T-cell (primary cell): Measurements from ENCODE around the gene EDN1. TPM values are rescaled to one million over a fixed set of nuclear protein-coding genes. Genes with fewer than 3 reads are reported as not detected.
"Not testable (repeated sequence)": the region's sequence is repeated elsewhere in the genome, so short reads cannot be mapped to it uniquely, and the experiment has no call there.

Source experiments
- ATAC-seq, 4 experiments: fragments of 200-7000 bp in 3 of 4; fragments of 150-1000 bp in 1 of 4; cut with Tn5 transposase; replicated peaks in 1 of 4; 1 replicate in 3 of 4; 2 replicates in 1 of 4; pipeline ENCODE4 v1.10.0; 2021; ENCODE audit warnings: moderate library complexity in 3 of 4, mild to moderate bottlenecking in 2 of 4, moderate number of reproducible peaks in 1 of 4
- CTCF ChIA-PET, 2 donors: fragments of 300-600 bp; sonication (Branson Sonifier 250); formaldehyde crosslinking; loops; one replicate each; lab custom pipeline; 2022; ENCODE audit warnings: antibody characterized with exemption in 2 of 2; lab: Charles Lee
- POLR2A ChIA-PET, 2 donors: fragments of 300-600 bp; sonication (Branson Sonifier 250); formaldehyde crosslinking; loops; one replicate each; lab custom pipeline; 2022; ENCODE audit warnings: antibody characterized with exemption in 2 of 2; lab: Charles Lee
- DNase-seq, 35 experiments: peaks; one replicate each; pipeline versions ENCODE4 v3.0.0 to v3.0.0-alpha.2; 2013 to 2023
- H3K27ac ChIP-seq: one replicate; pipeline ENCODE4 v1.5.1; 2013; ENCODE audit warnings: low read length
- H3K27me3 ChIP-seq, 2 experiments: replicated peaks in 1 of 2; 1 replicate in 1 of 2; 2 replicates in 1 of 2; pipeline versions ENCODE4 v1.6.1 to v1.7.0; 2013; ENCODE audit warnings: low read length in 1 of 2, mixed read lengths in 1 of 2; ENCODE audit not compliant: control insufficient read depth in 2 of 2, insufficient read depth in 2 of 2; ENCODE audit errors: extremely low read depth in 1 of 2
- H3K36me3 ChIP-seq, 2 donors: 1 replicate in 1 of 2; 2 replicates in 1 of 2; pipeline versions ENCODE4 v1.6.1 to v1.7.0; 2013; ENCODE audit warnings: low read length in 1 of 2; ENCODE audit not compliant: control insufficient read depth in 2 of 2, insufficient read depth in 1 of 2; ENCODE audit errors: extremely low read depth in 1 of 2
- H3K4me1 ChIP-seq, 2 experiments: 1 replicate in 1 of 2; 2 replicates in 1 of 2; pipeline versions ENCODE4 v1.6.1 to v1.7.0; 2013; ENCODE audit warnings: low read length in 2 of 2, mixed read lengths in 1 of 2; ENCODE audit not compliant: insufficient read depth in 2 of 2, control insufficient read depth in 1 of 2; ENCODE audit errors: extremely low read depth in 1 of 2
- H3K4me3 ChIP-seq, 2 donors: 1 replicate in 1 of 2; 2 replicates in 1 of 2; pipeline versions ENCODE4 v1.5.1 to v1.7.0; 2013; ENCODE audit warnings: mild to moderate bottlenecking in 2 of 2, low read length in 1 of 2, moderate library complexity in 1 of 2; ENCODE audit not compliant: control insufficient read depth in 1 of 2; ENCODE audit errors: extremely low read depth in 1 of 2
- H3K9me3 ChIP-seq: 2 replicates; pipeline ENCODE4 v1.7.0; 2013
- H3K27ac Mint-ChIP-seq, 2 donors: one replicate each; pipeline ENCODE4 v1.8.0; 2020 to 2021; ENCODE audit warnings: mild to moderate bottlenecking in 2 of 2, mixed read lengths in 2 of 2
- H3K27me3 Mint-ChIP-seq, 2 donors: one replicate each; pipeline ENCODE4 v1.8.0; 2021 to 2022; ENCODE audit warnings: mixed read lengths in 2 of 2
- H3K36me3 Mint-ChIP-seq: one replicate; pipeline ENCODE4 v1.8.0; 2021; ENCODE audit warnings: mixed read lengths
- H3K4me1 Mint-ChIP-seq, 3 donors: one replicate each; pipeline ENCODE4 v1.8.0; 2020 to 2022; ENCODE audit warnings: mixed read lengths in 3 of 3, mild to moderate bottlenecking in 1 of 3
- H3K4me3 Mint-ChIP-seq, 3 donors: one replicate each; pipeline ENCODE4 v1.8.0; 2020 to 2022; ENCODE audit warnings: mild to moderate bottlenecking in 3 of 3, mixed read lengths in 3 of 3, moderate library complexity in 3 of 3
- H3K9me3 Mint-ChIP-seq, 3 donors: one replicate each; pipeline ENCODE4 v1.8.0; 2020 to 2022; ENCODE audit warnings: mixed read lengths in 3 of 3
- WGBS: methylation state at CpG from one replicate; pipeline ENCODE4 v1.1.5; 2013; ENCODE audit warnings: missing lambda C conversion rate; ENCODE audit not compliant: insufficient coverage; 5-methylcytosine and 5-hydroxymethylcytosine counted together
- total RNA-seq, 35 experiments: library from RNA in 6 of 35; stranded (reverse) in 6 of 35; fragments of 120-200 nt in 1 of 35; gene quantifications; one replicate each; pipeline versions ENCODE4 v1.2.1 to v1.2.4 and lab custom pipeline; 2013 to 2026

Gene EDN1
- total RNA-seq, 5 donors from 2014 or later (not counting 1 experiment from before 2014, with no cell fraction given) = 0.44 to 1.2 (median 0.79) TPM

GRCh38 chr6:12331951-12332749, 42.0 kb downstream of the EDN1 start:
- no peak overlapping the region for H3K27ac Mint-ChIP-seq

DNA sequence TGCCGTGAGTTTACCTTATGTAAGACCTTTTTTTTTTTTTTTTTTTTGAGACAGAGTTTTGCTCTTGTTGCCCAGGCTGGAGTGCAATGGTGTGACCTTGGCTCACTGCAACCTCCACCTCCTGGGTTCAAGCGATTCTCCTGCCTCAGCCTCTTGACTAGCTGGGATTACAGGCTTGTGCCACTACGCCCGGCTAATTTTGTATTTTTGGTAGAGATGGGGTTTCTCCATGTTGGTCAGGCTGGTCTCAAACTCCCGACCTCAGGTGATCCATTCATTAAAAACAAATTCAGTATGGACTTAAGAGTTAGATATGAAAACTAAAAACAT, 42.6 kb downstream of the EDN1 start:
- H3K27ac Mint-ChIP-seq, CTCF ChIA-PET, H3K27me3 ChIP-seq, H3K4me3 Mint-ChIP-seq, H3K36me3 ChIP-seq, H3K4me1 ChIP-seq, H3K4me3 ChIP-seq, H3K27ac ChIP-seq, H3K36me3 Mint-ChIP-seq, H3K9me3 ChIP-seq, DNase-seq, POLR2A ChIA-PET, ATAC-seq, H3K4me1 Mint-ChIP-seq, H3K9me3 Mint-ChIP-seq: not testable (repeated sequence)
- WGBS = no CpG with 5 or more reads among the region's 5 CpGs
- peaks cover 1 to 10% of the 10 kb centered on the region in 2 donors for H3K27me3 Mint-ChIP-seq

More at GRCh38 chr6:12331951-12332749, 42.0 kb downstream of the EDN1 start:
- H3K27me3 ChIP-seq = no peaks in the 10 kb centered on the region
- Mint-ChIP-seq H3K4me1 (peaks cover 0 to 3% (median 3%) of the 10 kb centered on the region in 3 donors), H3K9me3 (no peaks in the 10 kb centered on the region), H3K4me3 (no peak overlapping the region), H3K27me3 (peaks cover 1 to 10% of the 10 kb centered on the region in 2 donors), H3K36me3 (no peaks in the 10 kb centered on the region)
- POLR2A ChIA-PET = no interaction called here
- ATAC-seq (no peak), DNase-seq (no peak)
- H3K4me1 ChIP-seq = no peaks in the 10 kb centered on the region
- no peak overlapping the region for H3K27ac ChIP-seq
- no peak overlapping the region for H3K4me3 ChIP-seq
- CTCF ChIA-PET = no interaction called here
- no peaks in the 10 kb centered on the region for H3K9me3 ChIP-seq
- WGBS = no CpG with 5 or more reads among the region's 8 CpGs
- no peaks in the 10 kb centered on the region for H3K36me3 ChIP-seq

GRCh38 chr6:12333128-12333527, 43.0 kb downstream of the EDN1 start:
- no peaks in the 10 kb centered on the region for H3K36me3 ChIP-seq
- Mint-ChIP-seq H3K27ac (no peak overlapping the region), H3K36me3 (no peaks in the 10 kb centered on the region), H3K27me3 (peaks cover 1 to 7% of the 10 kb centered on the region in 2 donors), H3K4me1 (peaks cover 0 to 3% (median 3%) of the 10 kb centered on the region in 3 donors), H3K4me3 (no peak overlapping the region), H3K9me3 (no peaks in the 10 kb centered on the region)
- DNase-seq (no peak), ATAC-seq (no peak)
- ChIA-PET CTCF (no interaction called here), POLR2A (no interaction called here)
- H3K9me3 ChIP-seq = no peaks in the 10 kb centered on the region
- no peak overlapping the region for H3K4me3 ChIP-seq
- H3K4me1 ChIP-seq = no peaks in the 10 kb centered on the region
- no peaks in the 10 kb centered on the region for H3K27me3 ChIP-seq
- WGBS = no CpG with 5 or more reads among the region's 1 CpG
- no peak overlapping the region for H3K27ac ChIP-seq

DNA sequence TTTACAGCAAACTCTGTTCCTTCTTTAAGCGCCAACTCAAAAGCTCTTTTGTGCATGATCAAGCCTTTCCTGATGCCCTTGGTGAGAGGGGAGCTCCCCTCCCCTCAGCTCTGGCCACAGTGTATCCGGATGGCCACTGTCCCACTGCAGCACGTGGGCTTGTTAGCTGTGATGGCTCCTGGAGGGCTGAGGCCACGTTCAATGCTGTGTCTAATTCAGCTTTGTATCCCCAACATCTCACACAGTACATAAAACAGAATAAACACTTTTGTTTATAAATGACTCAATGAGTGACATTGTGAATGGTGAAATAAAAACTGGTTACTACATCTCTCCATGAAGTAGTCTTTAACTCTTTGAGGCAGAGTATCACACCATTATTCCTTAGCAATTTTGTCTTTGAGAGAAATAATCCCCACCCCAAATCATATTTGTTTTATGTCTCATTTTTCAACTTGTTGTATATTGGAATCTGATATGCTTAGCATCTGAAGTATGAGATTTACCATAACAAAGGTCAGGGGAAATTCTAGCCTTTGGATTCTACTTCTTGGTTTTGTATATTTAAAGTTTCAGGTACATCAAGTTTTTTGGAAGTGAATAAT, 44.5 kb downstream of the EDN1 start:
- no CpG with 5 or more reads among the region's 4 CpGs for WGBS
- ChIA-PET CTCF (no interaction called here), POLR2A (no interaction called here)
- Histone ChIP-seq H3K4me1 (no peaks in the 10 kb centered on the region), H3K36me3 (no peaks in the 10 kb centered on the region), H3K4me3 (no peak overlapping the region), H3K27ac (no peak overlapping the region), H3K27me3 (peaks cover 0 to 4% of the 10 kb centered on the region in 2 experiments), H3K9me3 (no peaks in the 10 kb centered on the region)
- Mint-ChIP-seq H3K36me3 (no peaks in the 10 kb centered on the region), H3K9me3 (no peaks in the 10 kb centered on the region), H3K27ac (no peak overlapping the region), H3K27me3 (peaks cover 1 to 2% of the 10 kb centered on the region in 2 donors), H3K4me1 (peaks cover 0 to 3% (median 3%) of the 10 kb centered on the region in 3 donors), H3K4me3 (no peak overlapping the region)
- ATAC-seq (no peak), DNase-seq (no peak)

DNA sequence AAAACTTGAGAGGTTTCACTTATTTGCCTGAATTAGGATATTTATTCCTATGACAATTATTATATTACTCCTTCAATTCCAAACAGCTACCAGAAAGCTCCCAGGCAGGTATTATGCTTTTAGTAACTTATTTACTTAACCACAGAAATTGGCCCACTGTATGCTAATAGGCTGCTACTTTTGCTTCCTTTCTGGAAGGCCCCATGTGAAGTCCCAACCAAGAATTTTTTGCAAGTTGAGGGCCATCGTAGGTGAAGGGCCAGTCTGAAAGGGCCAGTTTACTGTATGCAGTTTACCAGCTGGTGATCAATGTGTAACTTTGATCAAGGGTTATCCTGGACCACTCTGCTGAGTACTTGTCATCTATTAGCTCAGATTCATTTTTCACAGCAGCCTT, 45.0 kb downstream of the EDN1 start:
- Mint-ChIP-seq H3K27ac (no peak overlapping the region), H3K4me1 (peaks cover 0 to 3% (median 3%) of the 10 kb centered on the region in 3 donors), H3K9me3 (no peaks in the 10 kb centered on the region), H3K27me3 (peaks cover 4 to 6% of the 10 kb centered on the region in 2 donors), H3K4me3 (no peak overlapping the region), H3K36me3 (no peaks in the 10 kb centered on the region)
- no peaks in the 10 kb centered on the region for H3K36me3 ChIP-seq
- no peak for DNase-seq
- no peaks in the 10 kb centered on the region for H3K4me1 ChIP-seq
- ChIA-PET POLR2A (no interaction called here), CTCF (no interaction called here)
- H3K4me3 ChIP-seq = no peak overlapping the region
- no CpG with 5 or more reads among the region's 1 CpG for WGBS
- no peak for ATAC-seq
- H3K9me3 ChIP-seq = no peaks in the 10 kb centered on the region
- peaks cover 0 to 4% of the 10 kb centered on the region in 2 experiments for H3K27me3 ChIP-seq
- H3K27ac ChIP-seq = no peak overlapping the region

GRCh38 chr6:12335717-12336116, 45.6 kb downstream of the EDN1 start:
- H3K27ac Mint-ChIP-seq = no peak overlapping the region
- no peak overlapping the region for H3K4me3 ChIP-seq

More at GRCh38 chr6:12335717-12336116, 45.6 kb downstream of the EDN1 start:
- H3K36me3 ChIP-seq = no peaks in the 10 kb centered on the region
- Mint-ChIP-seq H3K9me3 (no peaks in the 10 kb centered on the region), H3K4me3 (no peak overlapping the region), H3K36me3 (no peaks in the 10 kb centered on the region), H3K27me3 (peaks cover 4 to 6% of the 10 kb centered on the region in 2 donors), H3K4me1 (peaks cover 0 to 3% (median 3%) of the 10 kb centered on the region in 3 donors)
- peaks cover 0 to 4% of the 10 kb centered on the region in 2 experiments for H3K27me3 ChIP-seq
- no peaks in the 10 kb centered on the region for H3K4me1 ChIP-seq
- no peaks in the 10 kb centered on the region for H3K9me3 ChIP-seq
- ATAC-seq = no peak
- no peak overlapping the region for H3K27ac ChIP-seq
- ChIA-PET POLR2A (no interaction called here), CTCF (no interaction called here)
- DNase-seq = no peak
- 56% methylated on average over 1 of the region's 1 CpG for WGBS
